K562 (cell line): ENCODE data around the gene H2AZ2. TPM values are rescaled to one million over a fixed set of nuclear protein-coding genes. Genes with fewer than 3 reads are reported as not detected.

Experiments
- ARNT ChIP-seq, 2 experiments: fragments of 450-650 bp; IDR thresholded peaks; 2 replicates each; pipeline ENCODE4 v1.6.1; 2016; ENCODE audit warnings: mild to moderate bottlenecking in 1 of 2
- COPS2 ChIP-seq: fragments of 450-650 bp; conservative IDR thresholded peaks from 2 replicates; pipeline ENCODE4 v1.6.1; 2016; ENCODE audit warnings: mild to moderate bottlenecking, moderate library complexity
- E2F3 ChIP-seq: fragments of 250-450 bp; sonication (Bioruptor Pico); IDR thresholded peaks from 2 replicates; pipeline ENCODE4 v1.4.0; 2020; ENCODE audit warnings: mild to moderate bottlenecking
- E2F8 ChIP-seq: fragments of 450-650 bp; IDR thresholded peaks from 2 replicates; pipeline ENCODE4 v1.7.1; 2018; ENCODE audit warnings: mild to moderate bottlenecking, low read depth; ENCODE audit not compliant: partially characterized antibody
- HMGN3 ChIP-seq: IDR thresholded peaks from 2 replicates; pipeline ENCODE4 v1.6.1; 2011; ENCODE audit warnings: borderline replicate concordance, low read depth, mild to moderate bottlenecking, mixed read lengths, low read length; ENCODE audit not compliant: insufficient read length; ENCODE audit errors: extremely low read depth
- PYGO2 ChIP-seq: fragments of 450-650 bp; IDR thresholded peaks from 2 replicates; pipeline ENCODE4 v1.6.1; 2016; ENCODE audit warnings: mild to moderate bottlenecking, missing genetic modification characterization, moderate library complexity, missing compliant biosample characterization
- RBM39 ChIP-seq: fragments of 200-400 bp; formaldehyde crosslinking; optimal IDR thresholded peaks from 2 replicates; pipeline ENCODE3; 2018; ENCODE audit warnings: low read depth, low read length
- ZNF239 ChIP-seq: fragments of 250-450 bp; sonication (Bioruptor Pico); IDR thresholded peaks from 2 replicates; pipeline ENCODE4 v1.4.0; 2020; ENCODE audit warnings: mild to moderate bottlenecking
- ZNF583 ChIP-seq: fragments of 250-450 bp; sonication (Bioruptor Pico); IDR thresholded peaks from 2 replicates; pipeline ENCODE4 v1.4.0; 2020
- polyA plus RNA-seq, 8 experiments: library from polyadenylated mRNA; depleted of rRNA in 4 of 8; stranded (reverse) in 5 of 8; unstranded in 3 of 8; fragments of >200 nt; fragmentation: Nextera tagmentation in 2 of 8; fragmentation: Illumina TruSeq in 1 of 8; extraction: Ambion mirVana in 2 of 8; extraction: Trizol in 1 of 8; gene quantifications; 2 replicates each; pipeline versions ENCODE4 v1.2.1 to v1.2.3, GENCODE V29; 2011 to 2014; ENCODE audit warnings: inconsistent platforms in 1 of 8, missing spikeins in 1 of 8
- total RNA-seq, 7 experiments: library from RNA; depleted of rRNA in 6 of 7; stranded (reverse); fragments of >200 nt in 6 of 7; fragmentation: Illumina TruSeq in 2 of 7; extraction: Trizol in 2 of 7; gene quantifications; 2 replicates each; pipeline versions ENCODE4 v1.2.1 to v1.2.3, GENCODE V29; 2011 to 2021; ENCODE audit warnings: low replicate concordance in 1 of 7
- TF ChIP-seq, protein P1 (sequence below): conservative IDR thresholded peaks from 2 replicates; pipeline ENCODE4 v1.6.1; 2011; ENCODE audit warnings: low read depth, mild to moderate bottlenecking, low read length; ENCODE audit not compliant: control insufficient read depth
- TF ChIP-seq, protein P2 (sequence below): fragments of 450-650 bp; IDR thresholded peaks from 2 replicates; pipeline ENCODE4 v1.6.1; 2016; ENCODE audit warnings: low read depth

Gene H2AZ2
- total and polyA plus RNA-seq, 9 of the 15 experiments (the other 6 are each of a cell fraction or from before 2014, with no cell fraction given), result 105 to 382 (median 286) TPM

GRCh38 chr7:44796034-44796503 lies 51.8 kb downstream of the H2AZ2 start (continued):
- TF ChIP-seq, protein P1, sequence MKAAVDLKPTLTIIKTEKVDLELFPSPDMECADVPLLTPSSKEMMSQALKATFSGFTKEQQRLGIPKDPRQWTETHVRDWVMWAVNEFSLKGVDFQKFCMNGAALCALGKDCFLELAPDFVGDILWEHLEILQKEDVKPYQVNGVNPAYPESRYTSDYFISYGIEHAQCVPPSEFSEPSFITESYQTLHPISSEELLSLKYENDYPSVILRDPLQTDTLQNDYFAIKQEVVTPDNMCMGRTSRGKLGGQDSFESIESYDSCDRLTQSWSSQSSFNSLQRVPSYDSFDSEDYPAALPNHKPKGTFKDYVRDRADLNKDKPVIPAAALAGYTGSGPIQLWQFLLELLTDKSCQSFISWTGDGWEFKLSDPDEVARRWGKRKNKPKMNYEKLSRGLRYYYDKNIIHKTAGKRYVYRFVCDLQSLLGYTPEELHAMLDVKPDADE, result no peak
- TF ChIP-seq HMGN3, result no peak
- no peak; the same call in 1 of the 2 replicates for TF ChIP-seq E2F3 (CRISPR knock-in tag)
- TF ChIP-seq ZNF583 (CRISPR knock-in tag), result 0 out of 2 replicates have a peak, but pooled peaks have one; percentile 23
- TF ChIP-seq COPS2, result no peak
- no peak for TF ChIP-seq PYGO2 (tag)
- no peak for TF ChIP-seq E2F8
- no peak for TF ChIP-seq ARNT (IDR thresholded peaks at IDR 0.05)
- TF ChIP-seq, protein P2, sequence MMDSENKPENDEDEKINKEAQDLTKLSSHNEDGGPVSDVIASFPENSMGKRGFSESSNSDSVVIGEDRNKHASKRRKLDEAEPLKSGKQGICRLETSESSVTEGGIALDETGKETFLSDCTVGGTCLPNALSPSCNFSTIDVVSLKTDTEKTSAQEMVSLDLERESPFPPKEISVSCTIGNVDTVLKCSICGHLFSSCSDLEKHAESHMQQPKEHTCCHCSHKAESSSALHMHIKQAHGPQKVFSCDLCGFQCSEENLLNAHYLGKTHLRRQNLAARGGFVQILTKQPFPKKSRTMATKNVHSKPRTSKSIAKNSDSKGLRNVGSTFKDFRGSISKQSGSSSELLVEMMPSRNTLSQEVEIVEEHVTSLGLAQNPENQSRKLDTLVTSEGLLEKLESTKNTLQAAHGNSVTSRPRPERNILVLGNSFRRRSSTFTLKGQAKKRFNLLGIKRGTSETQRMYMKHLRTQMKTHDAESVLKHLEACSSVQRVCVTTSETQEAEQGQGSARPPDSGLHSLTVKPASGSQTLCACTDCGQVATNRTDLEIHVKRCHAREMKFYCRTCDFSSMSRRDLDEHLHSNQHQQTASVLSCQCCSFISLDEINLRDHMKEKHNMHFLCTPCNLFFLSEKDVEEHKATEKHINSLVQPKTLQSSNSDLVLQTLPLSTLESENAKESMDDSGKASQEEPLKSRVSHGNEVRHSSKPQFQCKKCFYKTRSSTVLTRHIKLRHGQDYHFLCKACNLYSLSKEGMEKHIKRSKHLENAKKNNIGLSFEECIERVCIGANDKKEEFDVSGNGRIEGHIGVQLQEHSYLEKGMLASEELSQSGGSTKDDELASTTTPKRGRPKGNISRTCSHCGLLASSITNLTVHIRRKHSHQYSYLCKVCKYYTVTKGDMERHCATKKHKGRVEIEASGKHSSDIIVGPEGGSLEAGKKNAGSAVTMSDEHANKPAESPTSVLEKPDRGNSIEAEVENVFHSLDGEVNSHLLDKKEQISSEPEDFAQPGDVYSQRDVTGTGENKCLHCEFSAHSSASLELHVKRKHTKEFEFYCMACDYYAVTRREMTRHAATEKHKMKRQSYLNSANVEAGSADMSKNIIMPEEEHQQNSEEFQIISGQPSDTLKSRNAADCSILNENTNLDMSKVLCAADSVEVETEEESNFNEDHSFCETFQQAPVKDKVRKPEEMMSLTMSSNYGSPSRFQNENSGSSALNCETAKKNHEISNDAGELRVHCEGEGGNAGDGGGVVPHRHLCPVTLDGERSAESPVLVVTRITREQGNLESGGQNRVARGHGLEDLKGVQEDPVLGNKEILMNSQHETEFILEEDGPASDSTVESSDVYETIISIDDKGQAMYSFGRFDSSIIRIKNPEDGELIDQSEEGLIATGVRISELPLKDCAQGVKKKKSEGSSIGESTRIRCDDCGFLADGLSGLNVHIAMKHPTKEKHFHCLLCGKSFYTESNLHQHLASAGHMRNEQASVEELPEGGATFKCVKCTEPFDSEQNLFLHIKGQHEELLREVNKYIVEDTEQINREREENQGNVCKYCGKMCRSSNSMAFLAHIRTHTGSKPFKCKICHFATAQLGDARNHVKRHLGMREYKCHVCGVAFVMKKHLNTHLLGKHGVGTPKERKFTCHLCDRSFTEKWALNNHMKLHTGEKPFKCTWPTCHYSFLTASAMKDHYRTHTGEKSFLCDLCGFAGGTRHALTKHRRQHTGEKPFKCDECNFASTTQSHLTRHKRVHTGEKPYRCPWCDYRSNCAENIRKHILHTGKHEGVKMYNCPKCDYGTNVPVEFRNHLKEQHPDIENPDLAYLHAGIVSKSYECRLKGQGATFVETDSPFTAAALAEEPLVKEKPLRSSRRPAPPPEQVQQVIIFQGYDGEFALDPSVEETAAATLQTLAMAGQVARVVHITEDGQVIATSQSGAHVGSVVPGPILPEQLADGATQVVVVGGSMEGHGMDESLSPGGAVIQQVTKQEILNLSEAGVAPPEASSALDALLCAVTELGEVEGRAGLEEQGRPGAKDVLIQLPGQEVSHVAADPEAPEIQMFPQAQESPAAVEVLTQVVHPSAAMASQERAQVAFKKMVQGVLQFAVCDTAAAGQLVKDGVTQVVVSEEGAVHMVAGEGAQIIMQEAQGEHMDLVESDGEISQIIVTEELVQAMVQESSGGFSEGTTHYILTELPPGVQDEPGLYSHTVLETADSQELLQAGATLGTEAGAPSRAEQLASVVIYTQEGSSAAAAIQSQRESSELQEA, result no peak
- no peak for TF ChIP-seq RBM39
- TF ChIP-seq ZNF239, result no peak
